Loucy (cell line): ENCODE measurements around the gene EDAR.

Source experiments
- H2AFZ ChIP-seq: fragments of 200-600 bp; sonication (generic); 2 replicates; pipeline ENCODE4 v1.6.0; 2016; ENCODE audit warnings: antibody characterized with exemption, mild to moderate bottlenecking, low read length, moderate library complexity
- H3F3A ChIP-seq: fragments of 200-600 bp; 2 replicates; pipeline ENCODE4 v1.6.0; 2016; ENCODE audit warnings: antibody characterized with exemption, low read depth, mild to moderate bottlenecking
- H3K27me3 ChIP-seq: fragments of 200-600 bp; sonication (generic); 2 replicates; pipeline ENCODE4 v1.6.1; 2014; ENCODE audit warnings: low read length, mild to moderate bottlenecking; ENCODE audit not compliant: insufficient read depth, poor library complexity, severe bottlenecking
- H3K36me3 ChIP-seq: fragments of 200-600 bp; sonication (generic); 2 replicates; pipeline ENCODE4 v1.6.1; 2016; ENCODE audit warnings: low read length; ENCODE audit not compliant: insufficient read depth
- H3K4me1 ChIP-seq: fragments of 200-600 bp; sonication (generic); 2 replicates; pipeline ENCODE4 v1.5.1; 2014; ENCODE audit warnings: low read length, mild to moderate bottlenecking; ENCODE audit not compliant: insufficient read depth, poor library complexity, severe bottlenecking
- H3K4me2 ChIP-seq: fragments of 200-600 bp; sonication (generic); 2 replicates; pipeline ENCODE4 v1.6.0; 2014; ENCODE audit warnings: antibody characterized with exemption, low read length, low read depth, mild to moderate bottlenecking; ENCODE audit not compliant: poor library complexity, severe bottlenecking
- H3K4me3 ChIP-seq: fragments of 200-600 bp; sonication (generic); 2 replicates; pipeline ENCODE4 v1.5.1; 2014; ENCODE audit warnings: low read length, mild to moderate bottlenecking, mixed read lengths; ENCODE audit not compliant: poor library complexity, severe bottlenecking
- H3K79me2 ChIP-seq: fragments of 200-600 bp; sonication (generic); 2 replicates; pipeline ENCODE4 v1.6.1; 2014; ENCODE audit warnings: low read length; ENCODE audit not compliant: insufficient read depth
- H3K9ac ChIP-seq: fragments of 200-600 bp; sonication (generic); 2 replicates; pipeline ENCODE4 v1.6.0; 2014; ENCODE audit warnings: mild to moderate bottlenecking, low read depth, low read length, moderate library complexity; ENCODE audit not compliant: poor library complexity, severe bottlenecking
- H3K9me2 ChIP-seq: fragments of 200-600 bp; sonication (generic); replicated peaks from 2 replicates; pipeline ENCODE4 v1.6.1; 2016; ENCODE audit warnings: low read depth, low read length, mixed read lengths
- H3K9me3 ChIP-seq: fragments of 200-600 bp; sonication (generic); 2 replicates; pipeline ENCODE4 v1.6.1; 2014; ENCODE audit warnings: mild to moderate bottlenecking, antibody characterized with exemption, low read length, low read depth; ENCODE audit not compliant: insufficient read depth
- H4K20me1 ChIP-seq: fragments of 200-600 bp; sonication (generic); 2 replicates; pipeline ENCODE4 v1.6.0; 2014; ENCODE audit warnings: antibody characterized with exemption, low read length, mild to moderate bottlenecking; ENCODE audit not compliant: insufficient read depth, poor library complexity, severe bottlenecking
- CTCF ChIP-seq: fragments of 200-600 bp; sonication (generic); conservative IDR thresholded peaks from 2 replicates; pipeline ENCODE4 v1.5.1; 2014; ENCODE audit warnings: mild to moderate bottlenecking, antibody characterized with exemption, low read length
- EZH2phosphoT487 ChIP-seq: fragments of 200-600 bp; IDR thresholded peaks from 2 replicates; pipeline ENCODE4 v1.6.1; 2018; ENCODE audit warnings: antibody characterized with exemption, mild to moderate bottlenecking, moderate library complexity, borderline replicate concordance

EDAR gene

GRCh38 chr2:108870069-108870644 is 118.9 kb downstream of the EDAR start:
- no peaks in the 10 kb centered on the region for H4K20me1 ChIP-seq
- peaks cover 15% of the 10 kb centered on the region; the same call in 1 of the 2 replicates for H3K9me3 ChIP-seq
- H3K4me3 ChIP-seq, result no peak overlapping the region
- no peak overlapping the region for H3K9ac ChIP-seq
- no peaks in the 10 kb centered on the region for H3K4me1 ChIP-seq
- H3K79me2 ChIP-seq, result no peaks in the 10 kb centered on the region
- H3K9me2 ChIP-seq, result no peaks in the 10 kb centered on the region
- H2AFZ ChIP-seq, result no peak overlapping the region
- no peaks in the 10 kb centered on the region for H3K27me3 ChIP-seq
- no peaks in the 10 kb centered on the region for H3F3A ChIP-seq
- no peak overlapping the region for H3K4me2 ChIP-seq
- TF ChIP-seq EZH2phosphoT487, result no peak
- no peak for TF ChIP-seq CTCF
- H3K36me3 ChIP-seq, result peaks cover 25% of the 10 kb centered on the region; the same call in 1 of the 2 replicates

- TF ChIP-seq CTCF (no peak), EZH2phosphoT487 (no peak)
- H3K9ac ChIP-seq, result no peak overlapping the region
- peaks cover 15% of the 10 kb centered on the region; the same call in 1 of the 2 replicates for H3K9me3 ChIP-seq
- H3K36me3 ChIP-seq, result peaks cover 25% of the 10 kb centered on the region; the same call in 1 of the 2 replicates
- no peaks in the 10 kb centered on the region for H3K79me2 ChIP-seq
- no peaks in the 10 kb centered on the region for H3K4me1 ChIP-seq
- H3K27me3 ChIP-seq, result no peaks in the 10 kb centered on the region
- H3F3A ChIP-seq, result no peaks in the 10 kb centered on the region
- H4K20me1 ChIP-seq, result no peaks in the 10 kb centered on the region
- no peak overlapping the region for H2AFZ ChIP-seq
- H3K4me3 ChIP-seq, result no peak overlapping the region
- H3K9me2 ChIP-seq, result no peaks in the 10 kb centered on the region
- no peak overlapping the region for H3K4me2 ChIP-seq
These were observed 119.5 kb downstream of the EDAR start for GRCh38 chr2:108869542-108869941.

- no peaks in the 10 kb centered on the region for H3F3A ChIP-seq
- peaks cover 25% of the 10 kb centered on the region; the same call in 1 of the 2 replicates for H3K36me3 ChIP-seq
- H3K79me2 ChIP-seq, result no peaks in the 10 kb centered on the region
- H4K20me1 ChIP-seq, result no peaks in the 10 kb centered on the region
- no peak overlapping the region for H3K4me2 ChIP-seq
- no peak overlapping the region for H2AFZ ChIP-seq
- H3K9me2 ChIP-seq, result no peaks in the 10 kb centered on the region
- H3K4me3 ChIP-seq, result no peak overlapping the region
- no peaks in the 10 kb centered on the region for H3K27me3 ChIP-seq
- peaks cover 15% of the 10 kb centered on the region; the same call in 1 of the 2 replicates for H3K9me3 ChIP-seq
- no peak overlapping the region for H3K9ac ChIP-seq
- TF ChIP-seq CTCF (no peak), EZH2phosphoT487 (no peak)
- no peaks in the 10 kb centered on the region for H3K4me1 ChIP-seq
These were observed 120.1 kb downstream of the EDAR start for GRCh38 chr2:108868911-108869310.
